GM21423 (cell line): ENCODE results near the gene C17orf107.

Source experiments
- ATAC-seq: cut with Tn5 transposase; IDR thresholded peaks from one replicate; pipeline ENCODE4 v1.9.1; 2021; ENCODE audit warnings: mild to moderate bottlenecking, moderate library complexity; ENCODE audit not compliant: unreplicated experiment

C17orf107 gene

GRCh38 chr17:4948166-4948930 is 49.0 kb downstream of the C17orf107 start, which contains the start of gene PFN1:
PFN1 (minus strand) TSS chr17:4948530; CDS start chr17:4948394, 136 bp downstream.
- ATAC-seq: peak; percentile 9

- ATAC-seq: peak; percentile 32
Measured at GRCh38 chr17:4948931-4949320, 49.6 kb downstream of the C17orf107 start.

- ATAC-seq: peak; percentile 27
Measured at GRCh38 chr17:4949321-4950074, 50.2 kb downstream of the C17orf107 start.

- peak; percentile 16 for ATAC-seq
Measured at GRCh38 chr17:4950075-4950745, 50.9 kb downstream of the C17orf107 start.

- ATAC-seq: no peak
Measured at GRCh38 chr17:4950746-4951204, 51.4 kb downstream of the C17orf107 start, which contains the start of gene ENO3. ENO3 (plus strand) TSS chr17:4951119; CDS start chr17:4951830, 711 bp downstream.

GRCh38 chr17:4951486-4951885 is 52.1 kb downstream of the C17orf107 start:
- ATAC-seq: no peak
